GM12892 (cell line): ENCODE data around the gene ALDH3A2.

ENCODE experiments used
- DNase-seq: peaks from one replicate; pipeline ENCODE4 v3.0.0; 2011; ENCODE audit not compliant: insufficient read length
- FAIRE-seq: peaks from 2 replicates; lab custom pipeline; 2011; peaks lifted over from hg19 to GRCh38; lab: Jason Lieb, UNC
- POLR2A ChIP-seq: IDR thresholded peaks from 2 replicates; pipeline ENCODE4 v1.6.1; 2011; ENCODE audit warnings: low read depth, low read length, control low read depth
- POLR2AphosphoS5 ChIP-seq: IDR thresholded peaks from 2 replicates; pipeline ENCODE4 v1.6.1; 2011; ENCODE audit warnings: low read depth, low read length, control low read depth
- TAF1 ChIP-seq: IDR thresholded peaks from 2 replicates; pipeline ENCODE4 v1.6.1; 2011; ENCODE audit warnings: low read depth, mild to moderate bottlenecking, control low read depth, low read length, borderline replicate concordance

ALDH3A2 gene

GRCh38 chr17:19709841-19710240 lies 61.3 kb downstream of the ALDH3A2 start:
- no peak for TF ChIP-seq TAF1
- no peak for TF ChIP-seq POLR2A
- no peak for TF ChIP-seq POLR2AphosphoS5
- FAIRE-seq (no peak), DNase-seq (no peak)

GRCh38 chr17:19712436-19713004 lies 64.0 kb downstream of the ALDH3A2 start:
- FAIRE-seq = no peak
- no peak for TF ChIP-seq POLR2A
- no peak for TF ChIP-seq POLR2AphosphoS5
- TF ChIP-seq TAF1 = no peak
- DNase-seq = no peak

- no peak for DNase-seq
- no peak for TF ChIP-seq POLR2AphosphoS5
- no peak for TF ChIP-seq TAF1
- TF ChIP-seq POLR2A = no peak
- FAIRE-seq = no peak
These were observed 64.9 kb downstream of the ALDH3A2 start for GRCh38 chr17:19713462-19713861.

GRCh38 chr17:19713901-19714361 lies 65.4 kb downstream of the ALDH3A2 start:
- DNase-seq (peak; percentile 17), FAIRE-seq (no peak)
- no peak for TF ChIP-seq POLR2AphosphoS5

GRCh38 chr17:19714542-19715411 lies 66.2 kb downstream of the ALDH3A2 start:
- TF ChIP-seq POLR2AphosphoS5 = no peak
- TF ChIP-seq TAF1 = no peak
- TF ChIP-seq POLR2A = no peak
- FAIRE-seq = no peak

GRCh38 chr17:19716108-19717030 lies 67.8 kb downstream of the ALDH3A2 start, which contains the start of gene SLC47A2:
Gene SLC47A2, minus strand, starts transcription at chr17:19716584. Its CDS starts 29 bp downstream, at chr17:19716555.
- TF ChIP-seq POLR2AphosphoS5 = no peak
- FAIRE-seq (no peak), DNase-seq (no peak)

More at GRCh38 chr17:19714542-19715411, 66.2 kb downstream of the ALDH3A2 start:
- DNase-seq = no peak

- DNase-seq (no peak), FAIRE-seq (no peak)
- TF ChIP-seq POLR2A (no peak), TAF1 (no peak), POLR2AphosphoS5 (no peak)
These were observed 68.4 kb downstream of the ALDH3A2 start for GRCh38 chr17:19717031-19717360.

GRCh38 chr17:19717411-19717908 lies 68.9 kb downstream of the ALDH3A2 start:
- TF ChIP-seq TAF1 (no peak), POLR2AphosphoS5 (no peak), POLR2A (no peak)
- FAIRE-seq = no peak

GRCh38 chr17:19718041-19718612 lies 69.6 kb downstream of the ALDH3A2 start:
- no peak for FAIRE-seq
- DNase-seq = no peak
- TF ChIP-seq POLR2AphosphoS5 (no peak), POLR2A (no peak), TAF1 (no peak)

More at GRCh38 chr17:19717411-19717908, 68.9 kb downstream of the ALDH3A2 start:
- no peak for DNase-seq

GRCh38 chr17:19718613-19719354 lies 70.2 kb downstream of the ALDH3A2 start:
- no peak for FAIRE-seq

More at GRCh38 chr17:19718613-19719354, 70.2 kb downstream of the ALDH3A2 start:
- TF ChIP-seq POLR2AphosphoS5 (no peak), POLR2A (no peak), TAF1 (no peak)
- no peak for DNase-seq
